ENCODE measurements around the gene TAS2R8. TPM values are rescaled to one million over a fixed set of nuclear protein-coding genes. Genes with fewer than 3 reads are reported as not detected.

The TAS2R8 gene
- total and polyA plus RNA-seq, 12 donors, result 0.18 to 0.91 (median 0.24) TPM; not detected in 7

DNA sequence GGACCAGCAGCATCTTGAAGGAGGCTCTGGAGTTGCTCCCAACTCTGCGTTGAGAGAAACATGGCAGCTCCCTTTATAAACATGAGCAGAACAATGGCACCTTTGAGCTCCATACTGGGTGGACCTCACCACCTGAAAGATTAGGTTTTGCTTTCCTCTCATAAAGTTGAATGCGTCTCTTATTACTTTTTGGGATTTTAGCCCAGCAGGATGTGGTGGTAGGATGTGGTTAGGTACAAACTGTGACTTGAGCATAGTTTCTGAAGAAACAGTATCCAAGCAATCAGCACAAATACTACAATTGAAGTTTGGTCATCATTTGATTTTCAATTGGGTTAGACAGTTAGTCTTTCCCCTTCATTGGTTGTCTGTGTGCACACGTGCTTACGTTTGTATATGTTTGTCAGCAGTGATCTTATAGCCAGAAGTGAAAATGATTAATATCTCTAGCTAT is 42.4 kb upstream of the TAS2R8 start, which contains the start of gene PRR4:
Gene PRR4, minus strand, starts transcription at position 51 of the 454 bp plus-strand sequence. Its CDS starts 38 bp downstream, at position 13.
- Histone ChIP-seq H3K27me3 (no peaks in the 10 kb centered on the region), H3K4me1 (replicated peaks in 1 of 2) (no peaks in the 10 kb centered on the region), H3K27ac (no peak within 1 kb of the TSS), H3K9me3 (replicated peaks in 1 of 3) (no peaks in the 10 kb centered on the region), H3K4me3 (no peak within 1 kb of the TSS), H3K36me3 (replicated peaks in 1 of 2) (no peaks in the 10 kb centered on the region)
- WGBS, 4 donors, result 90 to 93% (median 91%) methylated on average over 4 of the region's 4 CpGs
- intact Hi-C loops (cut with DNase I), result no loop called here
- no peak for DNase-seq
- TF ChIP-seq, protein P1, sequence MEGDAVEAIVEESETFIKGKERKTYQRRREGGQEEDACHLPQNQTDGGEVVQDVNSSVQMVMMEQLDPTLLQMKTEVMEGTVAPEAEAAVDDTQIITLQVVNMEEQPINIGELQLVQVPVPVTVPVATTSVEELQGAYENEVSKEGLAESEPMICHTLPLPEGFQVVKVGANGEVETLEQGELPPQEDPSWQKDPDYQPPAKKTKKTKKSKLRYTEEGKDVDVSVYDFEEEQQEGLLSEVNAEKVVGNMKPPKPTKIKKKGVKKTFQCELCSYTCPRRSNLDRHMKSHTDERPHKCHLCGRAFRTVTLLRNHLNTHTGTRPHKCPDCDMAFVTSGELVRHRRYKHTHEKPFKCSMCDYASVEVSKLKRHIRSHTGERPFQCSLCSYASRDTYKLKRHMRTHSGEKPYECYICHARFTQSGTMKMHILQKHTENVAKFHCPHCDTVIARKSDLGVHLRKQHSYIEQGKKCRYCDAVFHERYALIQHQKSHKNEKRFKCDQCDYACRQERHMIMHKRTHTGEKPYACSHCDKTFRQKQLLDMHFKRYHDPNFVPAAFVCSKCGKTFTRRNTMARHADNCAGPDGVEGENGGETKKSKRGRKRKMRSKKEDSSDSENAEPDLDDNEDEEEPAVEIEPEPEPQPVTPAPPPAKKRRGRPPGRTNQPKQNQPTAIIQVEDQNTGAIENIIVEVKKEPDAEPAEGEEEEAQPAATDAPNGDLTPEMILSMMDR (IDR thresholded peaks at IDR 0.05), result no peak
- no peak for TF ChIP-seq POLR2A (IDR thresholded peaks at IDR 0.05)

DNA sequence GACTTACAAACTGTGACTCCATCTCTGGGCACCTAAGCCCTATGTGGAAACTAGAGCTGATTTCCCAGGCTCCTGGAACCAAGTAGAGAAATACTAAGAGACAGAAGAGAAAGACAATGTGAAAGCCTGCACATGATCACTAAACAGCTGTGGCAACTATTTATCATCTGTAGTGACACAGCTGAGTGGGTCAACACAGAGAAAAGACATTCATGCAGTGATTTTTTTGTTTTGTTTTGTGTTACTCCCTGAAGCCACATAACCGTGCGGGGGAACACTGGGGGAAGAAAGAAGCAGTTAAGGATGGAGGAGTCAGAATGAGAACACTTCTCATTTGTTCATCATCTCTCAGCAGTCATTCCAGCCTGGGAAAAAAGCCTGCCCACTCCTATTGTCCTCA is 40.7 kb upstream of the TAS2R8 start:
- Histone ChIP-seq H3K36me3 (replicated peaks in 1 of 2) (no peaks in the 10 kb centered on the region), H3K27ac (no peak overlapping the region), H3K27me3 (no peaks in the 10 kb centered on the region), H3K4me3 (no peak overlapping the region), H3K9me3 (replicated peaks in 1 of 3) (no peaks in the 10 kb centered on the region), H3K4me1 (replicated peaks in 1 of 2) (no peaks in the 10 kb centered on the region)
- no peak for TF ChIP-seq POLR2A (IDR thresholded peaks at IDR 0.05)
- TF ChIP-seq, protein P1 (IDR thresholded peaks at IDR 0.05), result no peak
- intact Hi-C loops (cut with DNase I), result no loop called here
- WGBS, 4 donors, result 18 to 37% (median 29%) methylated on average over 2 of the region's 2 CpGs
- DNase-seq, result no peak

DNA sequence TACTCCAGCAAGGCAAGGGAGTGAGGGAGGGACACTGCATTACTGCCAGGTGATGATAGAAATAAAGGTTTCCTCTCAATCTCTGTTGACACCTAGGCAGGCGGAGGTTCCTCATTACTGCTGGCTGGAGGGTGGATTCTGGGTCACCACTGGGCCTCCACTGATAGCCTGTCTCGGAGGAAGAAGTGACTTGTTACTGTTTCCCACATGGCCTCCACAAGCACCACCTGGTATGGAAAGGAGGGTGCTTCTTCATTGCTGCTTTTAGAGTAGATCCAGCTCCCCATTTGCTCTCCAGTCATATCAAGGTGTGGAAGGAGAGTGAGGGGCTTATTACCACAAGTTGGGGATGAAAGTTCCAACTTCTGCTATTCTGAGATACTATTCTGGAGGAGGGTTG is 35.8 kb upstream of the TAS2R8 start:
- Histone ChIP-seq H3K9me3 (replicated peaks in 1 of 3) (no peaks in the 10 kb centered on the region), H3K4me1 (replicated peaks in 1 of 2) (no peaks in the 10 kb centered on the region), H3K36me3 (replicated peaks in 1 of 2) (no peaks in the 10 kb centered on the region), H3K27ac (no peak overlapping the region), H3K4me3 (no peak overlapping the region), H3K27me3 (no peaks in the 10 kb centered on the region)
- no peak for TF ChIP-seq POLR2A (IDR thresholded peaks at IDR 0.05)
- TF ChIP-seq, protein P1 (IDR thresholded peaks at IDR 0.05), result no peak
- no peak for DNase-seq
- intact Hi-C loops (cut with DNase I), result no loop called here
- 94 to 100% (median 97%) methylated on average over 2 of the region's 2 CpGs for WGBS, 4 donors

- no peak for TF ChIP-seq POLR2A (IDR thresholded peaks at IDR 0.05)
- TF ChIP-seq, protein P1 (IDR thresholded peaks at IDR 0.05), result no peak
- WGBS, 4 donors, result 90 to 93% (median 91%) methylated on average over 3 of the region's 3 CpGs
- no peaks in the 10 kb centered on the region for H3K36me3 ChIP-seq (replicated peaks in 1 of 2)
- intact Hi-C loops (cut with DNase I), result no loop called here
- no peak overlapping the region for H3K4me3 ChIP-seq
- H3K27ac ChIP-seq, result no peak overlapping the region
- no peaks in the 10 kb centered on the region for H3K4me1 ChIP-seq (replicated peaks in 1 of 2)
- no peaks in the 10 kb centered on the region for H3K9me3 ChIP-seq (replicated peaks in 1 of 3)
- no peak for DNase-seq
- H3K27me3 ChIP-seq, result no peaks in the 10 kb centered on the region
Measured at GRCh38 chr12:10838461-10838860, 31.4 kb upstream of the TAS2R8 start.

Measured in adrenal gland (tissue), 12 donors.